ENCODE results near the gene RBMS1.

The RBMS1 gene

GRCh38 chr2:160408959-160409291 lies 84.7 kb downstream of the RBMS1 start:
- DNase-seq (ENCODE audit: low spot score) = no peak

- peak; percentile 31 for DNase-seq (ENCODE audit: low spot score)
Observed at GRCh38 chr2:160408173-160408958, 85.2 kb downstream of the RBMS1 start.

GRCh38 chr2:160407393-160408172 lies 86.0 kb downstream of the RBMS1 start:
- DNase-seq (ENCODE audit: low spot score) = peak; percentile 86

DNA sequence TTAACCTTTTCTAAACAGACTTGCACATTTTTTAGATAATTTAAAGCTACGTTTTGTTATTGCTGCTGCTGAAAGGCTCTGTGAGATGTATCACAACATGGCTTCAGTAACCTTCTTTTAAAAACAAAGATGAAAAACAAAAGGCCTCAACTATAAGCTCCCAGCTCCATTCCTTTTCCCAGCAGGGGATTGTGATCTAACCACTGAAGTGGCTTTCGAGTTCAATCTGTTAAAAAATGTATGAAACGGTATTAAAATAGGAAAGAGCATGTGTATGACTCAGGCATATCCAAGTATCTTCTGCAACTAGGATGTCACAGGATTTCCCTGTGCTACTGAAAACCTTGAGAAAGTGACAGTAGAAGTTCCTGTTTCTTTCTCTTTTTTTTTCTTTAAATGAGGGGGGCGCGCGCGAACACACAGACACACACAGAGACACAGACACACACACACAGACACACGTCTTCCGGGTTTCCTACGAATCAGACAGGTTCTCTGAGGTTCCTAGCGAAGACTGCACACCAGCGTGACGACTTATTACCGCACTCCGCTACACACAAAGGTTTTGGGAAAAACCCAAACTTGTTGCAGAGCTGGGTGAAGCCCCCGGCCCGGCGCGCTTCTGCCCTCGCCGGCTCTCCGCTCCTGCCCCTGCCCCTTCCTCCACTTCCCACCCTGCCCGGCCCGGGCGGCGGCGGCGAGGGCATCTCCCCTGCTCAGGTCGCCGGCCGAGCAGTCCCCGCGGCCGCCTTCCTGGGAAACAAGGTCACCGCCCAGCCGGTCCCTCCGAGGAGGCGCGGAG lies 86.8 kb downstream of the RBMS1 start:
- DNase-seq (ENCODE audit: low spot score) = peak; percentile 27

- no peak for DNase-seq (ENCODE audit: low spot score)
Observed at GRCh38 chr2:160405077-160405867, 88.3 kb downstream of the RBMS1 start.

- no peak for DNase-seq (ENCODE audit: low spot score)
Observed at GRCh38 chr2:160402997-160403979, 90.3 kb downstream of the RBMS1 start.

DNA sequence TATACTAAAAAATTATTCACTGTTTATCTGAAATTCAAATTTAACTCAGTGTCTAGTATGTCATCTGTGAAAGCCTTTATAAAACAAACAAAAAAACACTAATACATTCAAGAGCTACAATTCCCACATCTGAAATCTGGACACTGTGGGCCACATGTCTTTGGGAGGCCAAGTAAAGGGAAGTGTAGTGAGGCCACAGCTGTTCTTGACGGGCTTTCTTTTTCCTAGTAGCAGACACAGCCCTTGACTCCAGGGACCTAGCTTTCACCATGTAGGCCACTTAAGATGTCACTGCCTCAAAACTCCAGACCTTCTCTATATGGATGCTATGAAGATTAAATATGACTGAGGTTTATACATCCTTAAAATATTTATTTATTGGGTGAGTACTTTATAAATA lies 91.1 kb downstream of the RBMS1 start:
- DNase-seq (ENCODE audit: low spot score) = no peak

DNA sequence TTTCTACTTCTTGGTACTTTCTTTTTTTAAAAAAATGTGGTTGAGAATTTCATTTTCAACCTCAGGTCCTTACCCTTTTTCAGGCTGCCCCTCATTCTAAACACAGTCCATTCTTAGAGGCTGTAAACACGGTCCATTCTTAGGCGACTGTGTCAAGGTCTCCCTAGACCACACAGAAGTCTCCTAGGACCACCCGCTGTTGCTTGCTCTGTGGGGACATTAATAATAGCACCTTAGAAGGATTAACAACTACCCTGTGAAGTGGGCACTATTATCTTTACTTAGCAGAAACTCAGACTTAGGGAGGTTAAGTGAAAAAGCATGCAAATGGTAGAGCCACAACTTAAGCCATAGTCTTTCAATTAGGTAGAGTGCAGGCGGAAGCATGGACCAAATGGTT lies 91.7 kb downstream of the RBMS1 start:
- no peak for DNase-seq (ENCODE audit: low spot score)

- DNase-seq (ENCODE audit: low spot score) = no peak
Observed at GRCh38 chr2:160399880-160400279, 93.7 kb downstream of the RBMS1 start.

DNA sequence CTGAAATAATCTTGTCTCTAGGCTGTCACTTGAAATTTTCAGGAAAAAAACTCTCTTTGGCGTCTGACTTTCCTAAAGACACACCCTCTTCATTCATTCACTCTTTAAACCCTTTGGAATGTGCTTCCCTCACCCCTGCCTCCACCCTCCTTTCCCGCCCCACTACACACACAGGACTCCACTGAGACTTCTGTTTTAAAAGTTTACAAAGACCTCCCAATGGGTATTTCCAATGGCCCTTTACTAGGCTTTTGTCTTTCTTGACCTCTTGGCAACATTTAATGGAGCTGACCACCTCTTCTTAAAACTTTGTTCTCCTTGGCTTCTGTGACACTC lies 96.1 kb downstream of the RBMS1 start:
- peak; percentile 64 for DNase-seq (ENCODE audit: low spot score)

- DNase-seq (ENCODE audit: low spot score) = no peak
Observed at GRCh38 chr2:160394153-160394552, 99.5 kb downstream of the RBMS1 start.

DNA sequence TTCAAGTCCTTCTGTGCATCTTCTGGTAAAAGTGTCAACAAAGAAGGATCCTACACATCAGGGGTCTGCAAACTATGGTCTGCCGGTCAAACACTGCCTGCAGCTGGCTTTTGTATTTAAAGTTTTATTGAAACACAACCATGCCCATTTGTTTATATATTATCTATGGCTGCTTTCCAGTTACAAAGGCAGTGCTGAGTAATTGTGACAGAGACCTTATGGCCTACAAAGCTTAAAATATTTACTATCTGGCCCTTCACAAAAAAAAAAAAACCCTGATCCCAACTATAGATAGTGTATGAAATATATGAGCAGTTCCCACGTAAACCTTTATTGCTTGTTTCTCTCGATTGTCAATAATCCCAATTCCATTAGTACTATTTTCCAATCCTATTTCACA lies 101.4 kb downstream of the RBMS1 start:
- no peak for DNase-seq (ENCODE audit: low spot score)

DNA sequence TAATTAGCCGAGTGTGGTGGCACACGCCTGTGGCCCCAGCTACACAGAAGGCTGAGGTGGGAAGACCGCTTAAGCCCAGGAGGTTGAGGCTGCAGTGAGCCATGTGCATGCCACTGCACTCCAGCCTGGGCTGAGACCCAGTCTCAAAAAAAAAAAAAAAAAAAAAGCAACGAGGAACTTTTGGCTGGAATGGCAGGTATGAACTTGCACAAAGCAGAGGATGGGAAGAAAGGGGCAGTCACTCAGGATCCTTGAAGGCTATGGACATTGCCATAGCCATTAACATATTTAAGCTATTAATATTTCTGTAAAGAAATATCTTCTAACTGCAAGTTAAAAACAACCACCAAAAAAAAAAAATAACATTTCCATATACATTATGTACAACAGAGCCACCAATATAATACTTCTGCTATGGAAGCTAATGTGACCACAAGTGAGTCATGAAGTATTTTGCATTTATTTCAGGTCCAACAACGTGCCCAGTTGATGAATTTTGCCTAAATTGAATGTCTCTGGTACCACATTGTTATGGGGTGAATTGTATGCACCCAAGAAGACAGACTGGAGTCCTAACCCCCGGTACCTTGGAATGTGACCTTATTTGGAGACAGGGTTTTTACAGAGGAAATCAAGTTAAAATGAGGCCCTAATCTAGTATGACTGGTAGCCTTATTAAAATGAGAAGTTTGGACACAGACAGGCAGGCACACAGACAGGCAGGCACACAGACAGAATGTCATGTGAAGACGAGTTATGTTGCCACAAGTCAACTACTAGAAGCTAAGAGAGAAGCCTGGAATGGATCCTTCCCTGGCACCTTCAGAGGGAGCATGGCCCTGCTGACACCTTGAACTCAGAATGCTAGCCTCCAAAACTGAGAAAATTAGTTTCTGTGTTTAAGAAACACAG lies 102.8 kb downstream of the RBMS1 start:
- no peak for DNase-seq (ENCODE audit: low spot score)

DNA sequence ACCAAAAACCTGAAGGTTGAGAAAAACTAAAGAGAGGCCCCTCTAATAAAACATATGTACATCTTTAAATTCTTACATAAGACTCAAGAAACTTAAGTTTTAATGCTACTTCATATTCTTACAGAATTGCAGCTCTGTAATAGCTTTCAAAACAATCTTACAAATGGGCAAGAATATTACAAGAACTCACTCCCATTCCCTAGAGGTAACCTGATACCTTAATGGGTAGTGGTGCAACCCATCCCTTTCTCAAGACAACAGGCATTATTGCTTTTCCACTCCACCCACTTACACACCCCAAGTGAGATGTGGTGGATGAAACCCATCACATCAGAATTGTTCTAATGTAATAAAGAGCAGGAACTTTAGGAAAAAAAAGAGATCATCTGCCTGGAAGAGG lies 103.7 kb downstream of the RBMS1 start:
- DNase-seq (ENCODE audit: low spot score) = peak; percentile 37

DNA sequence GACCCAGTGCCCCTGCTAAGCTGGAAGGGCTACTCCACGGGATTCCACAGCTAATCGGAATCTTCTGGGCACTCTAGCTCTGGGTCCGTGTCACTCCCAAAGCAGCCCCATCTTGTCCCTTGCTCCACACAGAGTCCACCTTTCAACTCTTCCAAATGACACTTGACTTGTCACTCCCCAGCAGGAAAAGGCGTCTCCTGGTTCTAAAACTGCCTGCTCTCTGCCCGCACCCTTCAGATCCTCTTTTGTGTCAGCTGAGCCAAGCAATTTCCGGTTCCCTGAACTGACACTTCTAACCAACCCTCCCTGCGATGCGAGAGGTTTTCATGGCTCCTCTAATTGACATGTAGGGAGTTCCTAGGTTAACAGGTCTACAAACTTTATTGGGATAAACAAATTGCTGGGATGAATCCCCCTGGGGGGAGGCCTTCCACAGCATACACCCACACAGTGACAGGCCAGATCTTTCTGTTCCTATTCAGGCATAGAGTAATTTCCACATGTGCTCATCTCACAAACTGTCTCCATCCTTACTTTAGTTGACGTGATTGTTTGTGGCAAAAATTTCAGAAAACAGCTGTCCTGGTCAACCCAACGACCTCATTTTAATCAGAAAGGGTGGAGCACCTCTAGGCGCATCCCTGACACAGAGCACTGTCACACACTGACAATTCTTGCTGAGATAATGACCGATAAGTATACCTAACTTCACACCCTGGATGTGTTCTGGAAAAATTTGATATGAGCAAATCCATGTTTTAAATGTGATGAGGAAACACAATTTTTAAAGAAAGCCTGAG lies 104.9 kb downstream of the RBMS1 start:
- DNase-seq (ENCODE audit: low spot score) = no peak

DNA sequence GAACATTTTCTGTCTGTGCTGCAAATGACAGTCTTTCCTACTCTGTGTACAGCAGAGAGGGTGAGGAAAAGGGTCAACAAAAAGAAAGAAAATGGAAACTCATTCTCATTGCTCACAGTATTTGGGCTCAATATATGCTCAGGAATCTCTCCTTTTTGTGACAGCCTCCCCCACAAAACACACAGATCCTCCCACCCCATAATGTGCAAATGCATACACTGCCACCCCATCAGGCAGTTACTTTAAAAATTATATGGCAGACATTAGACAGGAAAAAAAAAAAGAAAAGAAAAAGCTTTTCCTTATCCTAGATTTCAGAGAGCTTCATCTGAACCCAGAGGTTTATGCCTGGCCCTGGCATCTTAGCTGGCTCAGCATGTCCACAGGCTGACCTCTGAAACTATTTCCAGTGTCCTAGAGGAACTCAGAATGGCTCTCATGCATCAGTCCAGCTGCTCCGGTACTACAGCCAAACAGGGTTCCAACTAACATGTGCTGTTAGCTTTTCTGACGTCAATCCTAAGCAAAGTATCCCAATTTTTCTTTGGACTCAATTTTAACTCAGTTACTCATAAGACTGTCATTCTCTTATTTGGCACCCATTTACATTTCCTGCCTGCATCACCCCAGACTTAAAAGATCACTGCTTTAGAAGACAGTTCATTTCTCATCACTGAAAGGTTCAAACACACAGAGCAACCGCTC lies 105.9 kb downstream of the RBMS1 start:
- peak; percentile 80 for DNase-seq (ENCODE audit: low spot score)

GRCh38 chr2:160384791-160385190 lies 108.8 kb downstream of the RBMS1 start:
- no peak for DNase-seq (ENCODE audit: low spot score)

- no peak for DNase-seq (ENCODE audit: low spot score)
Observed at GRCh38 chr2:160381425-160381951, 112.1 kb downstream of the RBMS1 start.

All from AG20443 (cell line).